ENCODE data around the gene DOCK11. TPM values are rescaled to one million over a fixed set of nuclear protein-coding genes. Genes with fewer than 3 reads are reported as not detected.

Gene DOCK11
- polyA plus RNA-seq, 1 donor from 2014 or later, result 37.2 TPM

DNA sequence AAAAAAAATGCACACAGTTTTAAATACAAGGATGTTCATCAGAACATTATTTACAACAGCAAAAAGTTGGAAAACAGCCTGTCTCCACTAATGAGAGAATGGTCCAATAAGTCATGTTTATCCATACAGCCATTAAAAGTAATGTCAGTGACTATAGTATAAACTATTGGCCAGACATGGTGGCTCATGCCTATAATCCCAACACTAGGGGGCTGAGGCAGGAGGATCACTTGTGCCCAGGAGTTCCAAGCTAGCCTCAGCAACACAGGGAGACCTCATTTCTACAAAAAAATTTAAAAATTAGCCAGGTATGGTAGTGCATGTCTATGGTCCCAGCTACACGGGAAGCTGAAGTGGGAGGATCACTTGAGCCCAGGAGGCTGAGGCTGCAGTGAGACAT, 183.7 kb downstream of the DOCK11 start:
- no peaks in the 10 kb centered on the region for H3K27me3 ChIP-seq (ENCODE audit: insufficient read depth, low read depth, low read length)
- TF ChIP-seq MXI1 (conservative IDR thresholded peaks at IDR 0.05; ENCODE audit: poor library complexity, severe bottlenecking) (no peak), EP300 (conservative IDR thresholded peaks at IDR 0.05; ENCODE audit: poor library complexity, severe bottlenecking) (no peak), CTCF (IDR thresholded peaks at IDR 0.05; ENCODE audit: poor library complexity, severe bottlenecking) (no peak)
- no peaks in the 10 kb centered on the region for H3K9me2 ChIP-seq (ENCODE audit: insufficient read depth, low read length)
- no peak overlapping the region for H3K9ac ChIP-seq (ENCODE audit: low read length)
- no peak overlapping the region for H3K4me3 ChIP-seq (ENCODE audit: low read length)
- no peaks in the 10 kb centered on the region for H3K79me2 ChIP-seq (replicated peaks; ENCODE audit: insufficient read depth, low read length)
- H3F3A ChIP-seq (ENCODE audit: insufficient read depth, low read length, poor library complexity, severe bottlenecking), result no peaks in the 10 kb centered on the region
- no peak overlapping the region for H2AFZ ChIP-seq (ENCODE audit: low read depth, low read length)
- H4K20me1 ChIP-seq (ENCODE audit: insufficient read depth), result no peaks in the 10 kb centered on the region
- no peaks in the 10 kb centered on the region for H3K9me3 ChIP-seq (ENCODE audit: low read length)
- no peak overlapping the region for H3K4me2 ChIP-seq (ENCODE audit: low read length)
- no peak overlapping the region for H3K27ac ChIP-seq (ENCODE audit: low read length)
- no peaks in the 10 kb centered on the region for H3K36me3 ChIP-seq (ENCODE audit: insufficient read depth, low read length)

DNA sequence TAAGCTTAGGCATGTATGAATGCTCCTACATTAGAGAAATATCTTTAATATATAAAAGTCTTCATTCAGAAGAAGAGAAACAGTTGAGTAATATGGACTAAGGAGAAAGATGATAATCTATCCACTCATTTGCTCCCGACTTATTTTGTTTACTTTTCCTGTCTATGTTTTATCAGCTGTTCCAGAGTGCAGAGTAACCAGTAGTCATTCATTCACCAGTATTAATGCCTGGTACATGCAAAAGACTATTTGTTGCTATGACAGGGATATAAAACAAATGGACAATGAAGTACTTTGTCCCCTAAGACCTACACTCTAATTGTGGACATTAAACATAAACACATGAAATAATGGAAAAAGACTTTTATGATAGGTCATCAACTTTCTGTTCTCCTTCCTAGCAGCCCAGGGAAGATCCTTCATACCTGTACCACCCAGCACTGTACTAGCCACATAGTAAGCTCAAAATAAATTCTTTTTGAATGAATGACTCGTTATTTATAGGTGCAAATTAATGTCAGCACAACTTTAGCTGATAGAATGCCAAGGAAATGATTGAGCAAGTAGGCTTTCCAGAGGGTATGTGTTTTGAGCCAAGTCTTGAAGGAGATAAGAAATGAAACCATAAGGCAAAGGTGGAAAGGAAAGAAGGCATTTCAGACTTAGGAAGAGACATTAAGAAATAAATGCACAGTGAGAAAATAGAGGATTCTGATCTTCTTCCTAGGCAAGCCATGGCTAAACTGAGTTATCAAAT, 186.8 kb downstream of the DOCK11 start:
- TF ChIP-seq POLR2AphosphoS5 (IDR thresholded peaks at IDR 0.05) (no peak), EZH2 (IDR thresholded peaks at IDR 0.05; ENCODE audit: borderline replicate concordance, insufficient read depth, low read length, poor library complexity, severe bottlenecking) (no peak), MXI1 (conservative IDR thresholded peaks at IDR 0.05; ENCODE audit: poor library complexity, severe bottlenecking) (no peak), EP300 (conservative IDR thresholded peaks at IDR 0.05; ENCODE audit: poor library complexity, severe bottlenecking) (no peak), SMC3 (conservative IDR thresholded peaks at IDR 0.05; ENCODE audit: poor library complexity) (no peak), RAD21 (conservative IDR thresholded peaks at IDR 0.05) (no peak), CTCF (IDR thresholded peaks at IDR 0.05; ENCODE audit: poor library complexity, severe bottlenecking) (no peak), TAF1 (IDR thresholded peaks at IDR 0.05; ENCODE audit: low read depth) (no peak)
- TF ChIP-seq, protein P1, sequence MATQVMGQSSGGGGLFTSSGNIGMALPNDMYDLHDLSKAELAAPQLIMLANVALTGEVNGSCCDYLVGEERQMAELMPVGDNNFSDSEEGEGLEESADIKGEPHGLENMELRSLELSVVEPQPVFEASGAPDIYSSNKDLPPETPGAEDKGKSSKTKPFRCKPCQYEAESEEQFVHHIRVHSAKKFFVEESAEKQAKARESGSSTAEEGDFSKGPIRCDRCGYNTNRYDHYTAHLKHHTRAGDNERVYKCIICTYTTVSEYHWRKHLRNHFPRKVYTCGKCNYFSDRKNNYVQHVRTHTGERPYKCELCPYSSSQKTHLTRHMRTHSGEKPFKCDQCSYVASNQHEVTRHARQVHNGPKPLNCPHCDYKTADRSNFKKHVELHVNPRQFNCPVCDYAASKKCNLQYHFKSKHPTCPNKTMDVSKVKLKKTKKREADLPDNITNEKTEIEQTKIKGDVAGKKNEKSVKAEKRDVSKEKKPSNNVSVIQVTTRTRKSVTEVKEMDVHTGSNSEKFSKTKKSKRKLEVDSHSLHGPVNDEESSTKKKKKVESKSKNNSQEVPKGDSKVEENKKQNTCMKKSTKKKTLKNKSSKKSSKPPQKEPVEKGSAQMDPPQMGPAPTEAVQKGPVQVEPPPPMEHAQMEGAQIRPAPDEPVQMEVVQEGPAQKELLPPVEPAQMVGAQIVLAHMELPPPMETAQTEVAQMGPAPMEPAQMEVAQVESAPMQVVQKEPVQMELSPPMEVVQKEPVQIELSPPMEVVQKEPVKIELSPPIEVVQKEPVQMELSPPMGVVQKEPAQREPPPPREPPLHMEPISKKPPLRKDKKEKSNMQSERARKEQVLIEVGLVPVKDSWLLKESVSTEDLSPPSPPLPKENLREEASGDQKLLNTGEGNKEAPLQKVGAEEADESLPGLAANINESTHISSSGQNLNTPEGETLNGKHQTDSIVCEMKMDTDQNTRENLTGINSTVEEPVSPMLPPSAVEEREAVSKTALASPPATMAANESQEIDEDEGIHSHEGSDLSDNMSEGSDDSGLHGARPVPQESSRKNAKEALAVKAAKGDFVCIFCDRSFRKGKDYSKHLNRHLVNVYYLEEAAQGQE (IDR thresholded peaks at IDR 0.05; ENCODE audit: borderline replicate concordance), result no peak
- Histone ChIP-seq H3K9me3 (ENCODE audit: low read length) (no peaks in the 10 kb centered on the region), H3F3A (ENCODE audit: insufficient read depth, low read length, poor library complexity, severe bottlenecking) (no peaks in the 10 kb centered on the region), H3K36me3 (ENCODE audit: insufficient read depth, low read length) (no peaks in the 10 kb centered on the region), H4K20me1 (ENCODE audit: insufficient read depth) (no peaks in the 10 kb centered on the region), H3K79me2 (replicated peaks; ENCODE audit: insufficient read depth, low read length) (no peaks in the 10 kb centered on the region), H3K4me2 (ENCODE audit: low read length) (no peak overlapping the region), H3K27me3 (ENCODE audit: insufficient read depth, low read depth, low read length) (no peaks in the 10 kb centered on the region), H3K9ac (ENCODE audit: low read length) (no peak overlapping the region), H3K9me2 (ENCODE audit: insufficient read depth, low read length) (no peaks in the 10 kb centered on the region), H2AFZ (ENCODE audit: low read depth, low read length) (no peak overlapping the region), H3K27ac (ENCODE audit: low read length) (no peak overlapping the region), H3K4me3 (ENCODE audit: low read length) (no peak overlapping the region)

All from neural cell (in vitro differentiated cells).